ENCODE results near the gene PDLIM7.

Gene PDLIM7

DNA sequence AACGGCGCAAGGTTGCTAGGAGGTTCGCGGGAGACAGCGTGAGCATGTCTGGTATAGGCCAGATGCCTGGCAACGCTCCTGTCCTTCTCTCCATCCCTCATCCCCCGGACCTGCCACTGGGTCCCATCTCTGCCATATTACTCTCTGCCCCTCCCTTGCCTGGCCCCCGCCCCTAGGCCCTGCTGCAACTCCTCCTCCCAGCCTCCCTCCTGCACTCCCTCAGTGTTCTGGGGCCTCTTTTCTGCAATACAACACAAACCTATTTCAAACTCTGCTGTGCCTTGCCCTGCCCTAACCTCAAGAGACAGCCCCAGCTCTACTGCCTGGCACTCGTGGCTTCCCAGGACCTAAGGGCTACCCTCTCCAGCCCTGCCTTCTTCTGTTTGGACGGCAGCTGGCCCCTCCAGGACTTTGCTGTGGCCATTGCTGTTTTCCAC lies 15.0 kb downstream of the PDLIM7 start:
- Histone ChIP-seq H3K14ac (ENCODE audit: low read length) (no peak overlapping the region), H3K79me2 (ENCODE audit: control insufficient read depth, insufficient read depth, low read length, poor library complexity) (no peaks in the 10 kb centered on the region), H2BK120ac (ENCODE audit: insufficient read depth, low read length, poor library complexity) (no peak overlapping the region), H3K27ac (ENCODE audit: low read depth, low read length) (no peak overlapping the region), H4K12ac (ENCODE audit: low read depth, low read length) (no peak overlapping the region), H2BK5ac (ENCODE audit: low read depth, low read length, poor library complexity) (no peak overlapping the region), H3K79me1 (ENCODE audit: low read length) (no peaks in the 10 kb centered on the region), H2AFZ (ENCODE audit: insufficient read depth, low read length, poor library complexity) (no peak overlapping the region), H4K91ac (ENCODE audit: low read depth, low read length) (no peak overlapping the region), H4K8ac (ENCODE audit: low read depth, low read length) (no peak overlapping the region), H3K9ac (ENCODE audit: low read length) (no peak overlapping the region), H3K23ac (ENCODE audit: low read length) (no peak overlapping the region), H3K18ac (ENCODE audit: low read length) (no peak overlapping the region), H3K4me1 (ENCODE audit: control insufficient read depth in 1 of 2, insufficient read depth in 2 of 2, low read length in 2 of 2) (peaks cover 0 to 4% of the 10 kb centered on the region in 2 experiments), H3K4me3 (ENCODE audit: low read depth, low read length) (no peak overlapping the region), H3K9me3 (ENCODE audit: insufficient read depth, low read depth, low read length) (no peaks in the 10 kb centered on the region), H3K4ac (ENCODE audit: low read depth, low read length) (no peak overlapping the region), H2AK5ac (ENCODE audit: low read length) (no peak overlapping the region), H2BK12ac (ENCODE audit: low read length) (no peak overlapping the region), H3K36me3 (ENCODE audit: control insufficient read depth in 1 of 2, insufficient read depth in 2 of 2, low read length in 2 of 2) (peaks cover 51 to 59% of the 10 kb centered on the region in 2 experiments), H3K27me3 (ENCODE audit: insufficient read depth, low read length) (no peaks in the 10 kb centered on the region), H3K4me2 (ENCODE audit: low read length) (no peak overlapping the region)
- WGBS (ENCODE audit: extremely low coverage, insufficient coverage, insufficient read length): no CpG with 5 or more reads among the region's 10 CpGs
- DNase-seq: no peak

DNA sequence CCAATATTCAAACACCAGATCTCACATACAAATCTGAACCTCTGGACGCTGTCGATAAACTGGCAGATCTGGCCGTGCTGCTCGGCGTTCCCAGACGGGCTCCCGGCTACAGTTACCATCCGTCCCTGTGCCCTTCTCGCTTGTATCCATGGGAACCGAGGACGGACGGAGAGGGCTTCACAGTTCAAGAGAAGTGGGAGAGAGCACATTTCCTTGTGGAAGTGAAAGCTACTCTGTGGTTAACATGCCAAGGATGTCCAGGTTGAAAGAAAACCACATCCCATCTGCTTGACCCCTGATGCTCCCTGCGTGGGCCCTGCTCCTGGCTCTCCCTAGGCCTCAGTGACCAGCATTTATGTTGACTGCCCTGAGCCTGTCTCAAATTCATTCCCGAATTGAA lies 17.6 kb downstream of the PDLIM7 start:
- peaks cover 0 to 4% of the 10 kb centered on the region in 2 experiments for H3K4me1 ChIP-seq (ENCODE audit: control insufficient read depth in 1 of 2, insufficient read depth in 2 of 2, low read length in 2 of 2)
- no peak overlapping the region for H3K14ac ChIP-seq (ENCODE audit: low read length)
- no peak overlapping the region for H3K4me3 ChIP-seq (ENCODE audit: low read depth, low read length)
- H4K91ac ChIP-seq (ENCODE audit: low read depth, low read length): no peak overlapping the region
- H3K9ac ChIP-seq (ENCODE audit: low read length): no peak overlapping the region
- no peaks in the 10 kb centered on the region for H3K9me3 ChIP-seq (ENCODE audit: insufficient read depth, low read depth, low read length)
- no peaks in the 10 kb centered on the region for H3K79me2 ChIP-seq (ENCODE audit: control insufficient read depth, insufficient read depth, low read length, poor library complexity)
- H3K27ac ChIP-seq (ENCODE audit: low read depth, low read length): no peak overlapping the region
- H2BK120ac ChIP-seq (ENCODE audit: insufficient read depth, low read length, poor library complexity): no peak overlapping the region
- no peak overlapping the region for H3K18ac ChIP-seq (ENCODE audit: low read length)
- no peak overlapping the region for H4K12ac ChIP-seq (ENCODE audit: low read depth, low read length)
- no peak for DNase-seq
- no CpG with 5 or more reads among the region's 14 CpGs for WGBS (ENCODE audit: extremely low coverage, insufficient coverage, insufficient read length)
- no peak overlapping the region for H3K23ac ChIP-seq (ENCODE audit: low read length)
- no peaks in the 10 kb centered on the region for H3K79me1 ChIP-seq (ENCODE audit: low read length)
- no peaks in the 10 kb centered on the region for H3K27me3 ChIP-seq (ENCODE audit: insufficient read depth, low read length)
- H3K4me2 ChIP-seq (ENCODE audit: low read length): no peak overlapping the region
- no peak overlapping the region for H2BK5ac ChIP-seq (ENCODE audit: low read depth, low read length, poor library complexity)
- no peak overlapping the region for H3K4ac ChIP-seq (ENCODE audit: low read depth, low read length)
- H4K8ac ChIP-seq (ENCODE audit: low read depth, low read length): no peak overlapping the region
- no peak overlapping the region for H2BK12ac ChIP-seq (ENCODE audit: low read length)
- no peak overlapping the region for H2AK5ac ChIP-seq (ENCODE audit: low read length)
- peaks cover 29 to 38% of the 10 kb centered on the region in 2 experiments for H3K36me3 ChIP-seq (ENCODE audit: control insufficient read depth in 1 of 2, insufficient read depth in 2 of 2, low read length in 2 of 2)
- no peak overlapping the region for H2AFZ ChIP-seq (ENCODE audit: insufficient read depth, low read length, poor library complexity)

GRCh38 chr5:177478711-177479646 lies 18.4 kb downstream of the PDLIM7 start:
- Histone ChIP-seq H2BK5ac (ENCODE audit: low read depth, low read length, poor library complexity) (no peak overlapping the region), H4K8ac (ENCODE audit: low read depth, low read length) (no peak overlapping the region), H4K12ac (ENCODE audit: low read depth, low read length) (no peak overlapping the region), H3K4me3 (ENCODE audit: low read depth, low read length) (no peak overlapping the region), H3K4me1 (ENCODE audit: control insufficient read depth in 1 of 2, insufficient read depth in 2 of 2, low read length in 2 of 2) (peaks cover 0 to 4% of the 10 kb centered on the region in 2 experiments), H3K9me3 (ENCODE audit: insufficient read depth, low read depth, low read length) (peaks cover 2% of the 10 kb centered on the region), H3K36me3 (ENCODE audit: control insufficient read depth in 1 of 2, insufficient read depth in 2 of 2, low read length in 2 of 2) (peaks cover 21 to 30% of the 10 kb centered on the region in 2 experiments), H3K9ac (ENCODE audit: low read length) (no peak overlapping the region), H3K27me3 (ENCODE audit: insufficient read depth, low read length) (no peaks in the 10 kb centered on the region), H3K4me2 (ENCODE audit: low read length) (no peak overlapping the region), H3K23ac (ENCODE audit: low read length) (no peak overlapping the region), H2AK5ac (ENCODE audit: low read length) (no peak overlapping the region), H3K79me1 (ENCODE audit: low read length) (no peaks in the 10 kb centered on the region), H3K14ac (ENCODE audit: low read length) (no peak overlapping the region), H3K18ac (ENCODE audit: low read length) (no peak overlapping the region), H2BK12ac (ENCODE audit: low read length) (peak overlapping the region; percentile 41), H4K91ac (ENCODE audit: low read depth, low read length) (no peak overlapping the region), H2BK120ac (ENCODE audit: insufficient read depth, low read length, poor library complexity) (no peak overlapping the region), H2AFZ (ENCODE audit: insufficient read depth, low read length, poor library complexity) (no peak overlapping the region), H3K79me2 (ENCODE audit: control insufficient read depth, insufficient read depth, low read length, poor library complexity) (no peaks in the 10 kb centered on the region), H3K4ac (ENCODE audit: low read depth, low read length) (no peak overlapping the region), H3K27ac (ENCODE audit: low read depth, low read length) (no peak overlapping the region)
- peak; percentile 41 to 73 for DNase-seq
- no CpG with 5 or more reads among the region's 18 CpGs for WGBS (ENCODE audit: extremely low coverage, insufficient coverage, insufficient read length)

DNA sequence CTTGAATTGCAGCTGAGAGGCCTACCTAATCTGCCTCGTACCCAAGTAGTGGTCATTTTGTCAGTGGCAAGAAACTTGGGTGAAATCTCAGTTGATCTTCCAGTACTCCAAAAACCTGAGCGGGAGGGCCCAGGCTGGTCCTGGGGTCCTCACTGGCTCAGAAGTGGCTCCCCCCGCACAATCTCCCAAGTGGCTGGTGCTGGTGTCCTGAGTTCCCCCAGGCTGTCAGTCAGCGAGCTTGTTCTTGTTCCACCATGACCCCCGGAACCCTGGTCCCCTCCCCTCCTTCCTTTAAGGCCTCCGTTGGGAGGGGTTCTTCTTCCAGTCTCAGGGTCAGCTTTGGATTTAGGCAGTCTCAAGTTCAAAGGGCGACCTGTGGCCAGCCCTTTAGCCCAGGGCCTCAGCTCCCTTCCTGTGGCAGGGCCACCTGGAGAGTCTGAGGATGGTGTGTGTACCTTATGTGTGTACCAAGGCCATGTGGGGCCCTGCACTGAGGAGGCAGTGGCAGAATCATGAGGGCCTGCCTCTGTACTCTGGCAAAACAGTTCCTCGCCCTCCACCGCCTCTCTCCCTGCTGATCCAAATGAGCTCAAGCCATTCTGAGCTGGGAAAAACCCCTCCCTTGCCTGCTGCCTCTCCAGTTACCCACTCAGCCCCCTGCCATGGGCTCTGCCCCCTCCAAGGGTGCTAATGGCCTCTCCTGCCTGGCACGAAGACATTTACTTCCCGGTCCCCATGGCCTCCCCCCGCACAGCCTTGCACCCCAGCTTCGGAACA lies 19.5 kb downstream of the PDLIM7 start:
- Histone ChIP-seq H4K12ac (ENCODE audit: low read depth, low read length) (no peak overlapping the region), H3K79me1 (ENCODE audit: low read length) (peaks cover 3% of the 10 kb centered on the region), H3K9ac (ENCODE audit: low read length) (no peak overlapping the region), H3K4me2 (ENCODE audit: low read length) (no peak overlapping the region), H3K9me3 (ENCODE audit: insufficient read depth, low read depth, low read length) (peaks cover 2% of the 10 kb centered on the region), H4K8ac (ENCODE audit: low read depth, low read length) (no peak overlapping the region), H2AFZ (ENCODE audit: insufficient read depth, low read length, poor library complexity) (no peak overlapping the region), H3K4me1 (ENCODE audit: control insufficient read depth in 1 of 2, insufficient read depth in 2 of 2, low read length in 2 of 2) (peaks cover 0 to 6% of the 10 kb centered on the region in 2 experiments), H2BK120ac (ENCODE audit: insufficient read depth, low read length, poor library complexity) (no peak overlapping the region), H2BK5ac (ENCODE audit: low read depth, low read length, poor library complexity) (no peak overlapping the region), H3K18ac (ENCODE audit: low read length) (no peak overlapping the region), H3K4ac (ENCODE audit: low read depth, low read length) (no peak overlapping the region), H3K27me3 (ENCODE audit: insufficient read depth, low read length) (no peaks in the 10 kb centered on the region), H3K79me2 (ENCODE audit: control insufficient read depth, insufficient read depth, low read length, poor library complexity) (peaks cover 5% of the 10 kb centered on the region), H4K91ac (ENCODE audit: low read depth, low read length) (no peak overlapping the region), H2AK5ac (ENCODE audit: low read length) (no peak overlapping the region), H3K27ac (ENCODE audit: low read depth, low read length) (no peak overlapping the region), H3K23ac (ENCODE audit: low read length) (no peak overlapping the region), H3K14ac (ENCODE audit: low read length) (no peak overlapping the region), H2BK12ac (ENCODE audit: low read length) (no peak overlapping the region), H3K4me3 (ENCODE audit: low read depth, low read length) (no peak overlapping the region), H3K36me3 (ENCODE audit: control insufficient read depth in 1 of 2, insufficient read depth in 2 of 2, low read length in 2 of 2) (peaks cover 10 to 19% of the 10 kb centered on the region in 2 experiments)
- DNase-seq: no peak
- WGBS (ENCODE audit: extremely low coverage, insufficient coverage, insufficient read length): no CpG with 5 or more reads among the region's 13 CpGs

Data from trophoblast cell (in vitro differentiated cells and primary cell).